ENCODE data around the gene RMP24.

The RMP24 gene

GRCh38 chr18:35973650-35974049 is 1.2 kb downstream of the RMP24 start:
- DNase-seq (ENCODE audit: low read depth in 1 of 2, low spot score in 1 of 2) = no peak
- Histone ChIP-seq H3K27ac (replicated peaks) (no peak overlapping the region), H3K4me3 (replicated peaks; ENCODE audit: insufficient read depth, low read length) (peak overlapping the region; percentile 90), H3K27me3 (ENCODE audit: insufficient read depth, poor library complexity, severe bottlenecking) (no peaks in the 10 kb centered on the region)
- TF ChIP-seq REST (IDR thresholded peaks at IDR 0.05; ENCODE audit: insufficient replicate concordance, low read depth) (no peak), CTCF (IDR thresholded peaks at IDR 0.05; ENCODE audit: insufficient read depth, low read length) (no peak), POLR2AphosphoS5 (IDR thresholded peaks at IDR 0.05; ENCODE audit: low read depth) (no peak), GABPA (IDR thresholded peaks at IDR 0.05; ENCODE audit: low read depth) (no peak), SPI1 (IDR thresholded peaks at IDR 0.05; ENCODE audit: borderline replicate concordance, low read depth) (no peak)

GRCh38 chr18:35974181-35974580 is 1.7 kb downstream of the RMP24 start:
- no peak overlapping the region for H3K27ac ChIP-seq (replicated peaks)
- H3K27me3 ChIP-seq (ENCODE audit: insufficient read depth, poor library complexity, severe bottlenecking) = no peaks in the 10 kb centered on the region
- H3K4me3 ChIP-seq (replicated peaks; ENCODE audit: insufficient read depth, low read length) = no peak overlapping the region
- TF ChIP-seq REST (IDR thresholded peaks at IDR 0.05; ENCODE audit: insufficient replicate concordance, low read depth) = no peak
- TF ChIP-seq SPI1 (IDR thresholded peaks at IDR 0.05; ENCODE audit: borderline replicate concordance, low read depth) = no peak
- TF ChIP-seq CTCF (IDR thresholded peaks at IDR 0.05; ENCODE audit: insufficient read depth, low read length) = no peak
- no peak for TF ChIP-seq GABPA (IDR thresholded peaks at IDR 0.05; ENCODE audit: low read depth)
- no peak for TF ChIP-seq POLR2AphosphoS5 (IDR thresholded peaks at IDR 0.05; ENCODE audit: low read depth)
- DNase-seq (ENCODE audit: low read depth in 1 of 2, low spot score in 1 of 2) = no peak

- TF ChIP-seq GABPA (IDR thresholded peaks at IDR 0.05; ENCODE audit: low read depth) (no peak), SPI1 (IDR thresholded peaks at IDR 0.05; ENCODE audit: borderline replicate concordance, low read depth) (no peak), CTCF (IDR thresholded peaks at IDR 0.05; ENCODE audit: insufficient read depth, low read length) (no peak), POLR2AphosphoS5 (IDR thresholded peaks at IDR 0.05; ENCODE audit: low read depth) (no peak), REST (IDR thresholded peaks at IDR 0.05; ENCODE audit: insufficient replicate concordance, low read depth) (no peak)
Observed at GRCh38 chr18:35979112-35979511, 6.6 kb downstream of the RMP24 start.

More at GRCh38 chr18:35979112-35979511, 6.6 kb downstream of the RMP24 start:
- no peak overlapping the region for H3K27ac ChIP-seq (replicated peaks)
- no peak overlapping the region for H3K4me3 ChIP-seq (replicated peaks; ENCODE audit: insufficient read depth, low read length)
- no peak for DNase-seq (ENCODE audit: low read depth in 1 of 2, low spot score in 1 of 2)
- H3K27me3 ChIP-seq (ENCODE audit: insufficient read depth, poor library complexity, severe bottlenecking) = no peaks in the 10 kb centered on the region
